GM15510 (cell line): Measurements from ENCODE around the gene EPS8L3.

Experiments
- POLR2A ChIP-seq: IDR thresholded peaks from 3 replicates; pipeline ENCODE4 v1.6.1; 2011; ENCODE audit warnings: borderline replicate concordance; ENCODE audit not compliant: insufficient read length; ENCODE audit errors: extremely low read depth

Gene EPS8L3

GRCh38 chr1:109800291-109800690 lies 36.6 kb upstream of the EPS8L3 start:
- no peak for TF ChIP-seq POLR2A

DNA sequence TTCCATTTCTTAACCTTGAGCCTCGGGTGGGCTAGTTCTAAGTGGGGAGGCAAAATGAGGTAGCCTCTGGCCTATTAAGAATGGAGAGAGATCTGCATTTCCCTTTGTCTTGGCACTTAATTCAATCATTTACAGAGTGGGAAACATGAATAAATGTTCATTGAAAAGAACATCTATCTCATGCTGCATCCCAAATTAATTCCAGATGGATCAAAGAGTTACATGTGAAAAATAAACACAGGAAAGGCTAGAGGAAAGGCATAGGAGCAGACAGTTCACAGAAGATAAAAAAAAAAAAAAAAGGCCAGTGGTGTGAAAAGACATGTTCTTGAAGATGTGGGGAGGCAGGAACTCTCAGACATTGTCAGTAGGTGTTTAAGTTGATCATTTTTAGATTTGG lies 35.7 kb upstream of the EPS8L3 start:
- TF ChIP-seq POLR2A: no peak

GRCh38 chr1:109796484-109797302 lies 33.0 kb upstream of the EPS8L3 start:
- TF ChIP-seq POLR2A: no peak

DNA sequence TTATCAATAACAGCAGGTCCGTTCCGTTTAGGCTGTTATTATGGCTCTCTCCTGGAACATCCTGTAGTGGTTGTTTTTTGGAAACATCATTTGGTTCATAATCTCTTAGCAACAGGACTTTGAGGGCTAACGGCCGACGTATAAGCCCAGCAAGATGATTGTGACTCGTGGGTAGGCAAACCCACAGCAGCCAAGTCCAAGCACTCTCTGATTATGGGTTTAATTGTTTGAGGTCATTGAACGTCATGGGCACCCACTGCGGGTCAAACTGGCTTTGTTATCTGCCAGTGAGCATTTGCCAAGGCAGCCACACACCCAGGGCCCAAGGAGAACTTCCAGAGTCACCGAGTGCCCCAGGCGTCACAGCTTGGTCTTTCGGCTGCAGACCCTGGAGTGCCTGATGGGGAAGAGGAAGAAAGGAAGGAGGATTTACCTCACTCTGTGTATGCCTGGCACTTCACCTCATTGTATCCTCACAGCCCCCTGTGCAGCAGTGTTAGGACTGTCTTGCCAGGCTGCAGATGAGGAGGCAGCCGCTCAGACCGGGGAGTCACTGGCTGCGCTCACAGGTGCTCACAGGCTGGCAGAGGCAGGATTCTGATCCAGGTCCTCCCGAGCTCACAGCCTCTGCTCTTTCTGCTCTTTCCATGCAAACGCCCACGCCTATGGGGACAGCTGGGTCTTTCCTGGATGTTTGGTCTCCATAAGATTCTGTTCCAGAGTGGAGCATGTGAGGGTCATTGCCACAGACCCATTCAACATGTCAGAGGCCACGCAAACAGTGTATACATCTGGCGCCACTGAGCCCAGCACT lies 30.8 kb upstream of the EPS8L3 start:
- TF ChIP-seq POLR2A: no peak

DNA sequence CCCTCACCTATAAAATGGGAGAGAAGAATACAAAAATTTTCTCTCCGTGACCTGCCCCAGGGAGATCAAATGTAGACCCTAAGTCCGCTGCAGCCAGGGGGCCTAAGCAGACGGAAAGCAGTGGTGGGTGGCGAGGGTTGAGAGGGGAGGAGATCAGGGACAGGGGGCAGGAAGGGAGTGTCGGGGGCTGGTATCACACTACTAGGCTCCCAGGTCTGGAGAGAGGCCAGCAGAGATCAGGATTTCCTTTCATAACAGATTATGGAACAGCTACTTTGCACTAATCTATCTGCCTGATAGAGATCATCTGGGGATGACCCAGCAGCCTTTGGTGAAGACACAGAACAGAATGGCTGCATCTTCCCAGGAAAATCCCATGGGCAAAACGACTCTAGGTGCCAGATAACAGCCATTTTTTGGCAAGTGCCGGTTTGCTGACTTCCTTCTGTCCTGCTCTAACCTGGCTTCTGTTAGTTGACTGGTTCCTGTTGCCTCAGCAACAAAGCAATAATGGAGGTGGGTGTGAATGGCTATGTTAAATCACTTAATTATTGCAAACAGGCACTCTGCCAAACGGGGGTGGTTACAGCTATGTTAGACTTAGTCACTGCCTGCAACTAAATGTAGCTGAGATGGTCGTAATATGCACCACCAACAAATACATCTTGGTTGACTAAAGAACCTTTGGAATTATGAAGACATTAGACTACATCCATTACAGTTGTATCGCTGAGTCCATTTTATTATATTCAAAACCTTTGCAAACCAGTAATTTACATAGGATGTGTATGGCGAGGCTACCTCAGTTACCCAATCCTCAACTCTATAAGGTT lies 30.0 kb upstream of the EPS8L3 start:
- no peak for TF ChIP-seq POLR2A

- TF ChIP-seq POLR2A: no peak
Measured at GRCh38 chr1:109793089-109793485, 29.4 kb upstream of the EPS8L3 start.

- TF ChIP-seq POLR2A: no peak
Measured at GRCh38 chr1:109792056-109792831, 28.5 kb upstream of the EPS8L3 start.

DNA sequence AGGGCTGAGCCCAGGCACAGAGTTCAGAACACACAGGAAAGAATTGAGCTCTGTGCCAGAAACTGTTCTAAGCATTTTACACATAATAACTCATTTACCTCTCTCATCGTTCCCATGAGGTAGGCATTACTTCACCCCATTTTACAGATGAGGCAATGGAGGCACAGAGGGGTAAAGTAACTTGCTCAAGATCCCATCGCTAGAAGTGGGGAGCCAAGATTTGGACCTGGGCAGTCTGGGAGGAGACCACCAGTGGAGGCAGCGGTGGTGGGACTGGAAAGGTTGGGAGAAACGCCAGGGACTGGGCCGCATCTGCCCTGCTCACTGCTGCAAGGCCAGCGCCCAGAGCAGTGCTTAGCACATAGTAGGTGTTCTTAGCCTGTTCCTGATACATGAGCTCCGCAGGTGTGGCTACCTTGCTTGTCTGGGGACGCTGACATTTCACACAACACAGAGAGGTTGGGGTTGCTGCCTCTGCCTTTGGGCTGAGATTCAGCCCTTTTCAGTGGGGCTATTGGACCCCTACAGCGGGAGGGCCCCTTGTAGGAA lies 27.8 kb upstream of the EPS8L3 start:
- TF ChIP-seq POLR2A: no peak

DNA sequence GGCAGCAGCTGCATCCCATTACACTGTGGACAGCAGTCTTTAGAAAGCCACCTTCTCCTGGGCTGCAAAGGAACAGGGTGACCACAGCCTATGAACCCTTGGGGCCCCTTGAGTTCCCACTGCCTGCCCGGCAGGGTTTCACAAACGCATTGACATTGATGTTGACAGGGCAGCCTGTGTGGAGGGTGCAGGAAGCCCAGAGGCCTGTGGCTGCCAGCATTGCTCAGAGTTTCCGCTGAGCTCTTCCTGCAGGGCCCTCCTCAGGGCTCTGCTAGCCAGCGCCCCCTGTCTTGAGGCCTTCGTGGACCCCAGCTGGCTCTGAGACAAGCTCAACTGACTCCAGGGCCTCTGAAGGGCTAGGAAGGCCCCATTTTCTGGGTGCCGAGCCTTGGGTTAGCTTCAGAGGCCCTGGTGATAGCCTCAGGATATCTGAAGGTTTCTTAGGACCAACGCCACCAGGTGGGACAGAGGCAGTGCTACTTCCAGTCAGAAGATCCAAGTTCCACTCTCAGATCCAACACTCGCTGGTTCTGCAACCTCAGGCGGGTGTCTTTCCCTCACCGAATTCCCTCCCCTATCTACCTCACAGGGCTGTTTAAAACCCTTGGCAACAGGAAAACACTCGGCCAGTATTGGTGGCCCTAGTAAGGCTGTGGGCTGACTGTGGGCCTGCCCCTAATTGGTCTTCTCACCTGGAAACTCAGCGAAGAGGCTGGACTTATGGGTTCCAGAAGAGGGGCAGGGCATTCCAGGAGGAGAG lies 27.2 kb upstream of the EPS8L3 start:
- no peak for TF ChIP-seq POLR2A

DNA sequence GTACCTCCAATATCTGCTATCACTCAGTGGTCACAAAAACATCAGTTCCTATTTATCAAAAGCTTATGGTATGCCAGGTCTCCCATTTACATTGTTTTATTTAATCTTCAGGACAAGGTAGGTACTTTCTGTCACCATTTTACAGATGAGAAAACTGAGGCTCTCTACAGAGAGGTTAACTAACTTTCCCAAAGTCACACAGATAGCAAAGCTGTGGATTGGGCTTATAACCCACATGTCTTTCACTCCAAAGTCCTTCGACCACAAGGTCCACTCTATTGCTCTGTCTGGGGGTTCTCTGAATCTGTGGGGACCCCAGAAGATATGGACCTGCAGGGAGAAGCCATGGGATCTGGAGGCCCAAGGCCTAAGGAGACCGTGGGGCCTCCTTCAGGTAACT lies 26.6 kb upstream of the EPS8L3 start:
- no peak for TF ChIP-seq POLR2A

GRCh38 chr1:109789551-109790180 lies 25.9 kb upstream of the EPS8L3 start:
- no peak for TF ChIP-seq POLR2A

DNA sequence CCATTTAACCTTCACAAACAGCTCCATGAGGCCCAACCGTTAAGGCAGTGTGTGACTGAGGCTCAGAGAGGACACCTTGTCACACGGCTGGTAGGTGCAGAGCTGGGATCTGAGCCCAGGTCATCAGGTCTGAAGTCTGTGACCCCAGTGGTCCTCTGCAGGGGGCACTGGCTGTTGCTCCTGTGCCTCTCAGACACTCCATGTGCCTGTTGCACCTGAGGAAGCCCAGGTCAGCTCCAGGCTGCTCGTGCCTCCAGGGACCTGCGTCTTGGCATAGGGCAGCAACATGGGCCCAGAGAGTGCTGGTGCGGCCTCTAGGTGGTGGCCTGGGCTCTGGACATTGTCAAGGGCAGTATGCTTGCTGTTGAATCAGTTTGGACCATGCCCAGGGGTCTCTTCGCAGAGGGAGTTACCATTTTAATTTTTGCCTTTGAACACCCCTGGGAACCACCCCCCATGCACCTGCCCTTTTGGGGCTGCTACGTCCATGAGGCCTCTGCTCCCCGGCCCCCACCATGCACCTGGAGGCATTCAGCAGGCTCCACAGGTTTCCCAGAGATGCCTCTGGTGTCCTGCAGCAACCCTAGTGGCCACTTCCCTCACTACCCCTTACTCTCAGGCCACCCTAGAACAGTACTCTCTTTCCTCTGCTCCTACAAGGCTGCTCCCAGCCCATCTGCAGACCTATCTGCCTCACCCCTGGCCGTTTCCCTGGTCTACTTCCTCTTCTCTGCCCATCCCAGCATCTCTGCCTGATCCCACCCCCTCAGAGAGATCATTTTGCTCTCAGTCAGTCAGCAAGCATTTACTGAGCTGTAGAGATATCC lies 25.2 kb upstream of the EPS8L3 start:
- no peak for TF ChIP-seq POLR2A
